Measurements from ENCODE around the gene LRRC36. TPM values are rescaled to one million over a fixed set of nuclear protein-coding genes. Genes with fewer than 3 reads are reported as not detected.

Gene LRRC36
- total RNA-seq, 2 donors from 2014 or later = not detected

Other genes starting within 250 kb of the LRRC36 start
- 10 to 100 TPM; 11.9 to 17.0 TPM for gene PHAF1, start 216.9 kb upstream of the LRRC36 start, total RNA-seq
- gene B3GNT9, start 175.8 kb upstream of the LRRC36 start, total RNA-seq = 1 to 10 TPM; 7.0 to 8.1 TPM
- gene TRADD, start 166.9 kb upstream of the LRRC36 start, total RNA-seq = 100 to 1,000 TPM in 1 of 2 donors, 10 to 100 TPM in 1; 92.7 to 103 TPM
- gene FBXL8, start 166.9 kb upstream of the LRRC36 start, total RNA-seq = 10 to 100 TPM; 50.0 to 55.1 TPM
- 10 to 100 TPM; 54.5 to 80.9 TPM for gene HSF4, start 162.1 kb upstream of the LRRC36 start, total RNA-seq
- 1 to 10 TPM; 4.3 to 5.5 TPM for gene NOL3, start 156.3 kb upstream of the LRRC36 start, total RNA-seq
- 10 to 100 TPM; 16.0 to 19.7 TPM for gene MATCAP1, start 142.9 kb upstream of the LRRC36 start, total RNA-seq
- not detected for gene EXOC3L1, start 136.7 kb upstream of the LRRC36 start, total RNA-seq
- 10 to 100 TPM; 64.6 to 75.1 TPM for gene E2F4, start 134.7 kb upstream of the LRRC36 start, total RNA-seq
- gene ELMO3, start 127.7 kb upstream of the LRRC36 start, total RNA-seq = 1 to 10 TPM; 2.4 TPM
- gene TMEM208, start 99.7 kb upstream of the LRRC36 start, total RNA-seq = 10 to 100 TPM; 27.9 to 28.2 TPM
- 10 to 100 TPM; 45.1 to 48.6 TPM for gene FHOD1, start 79.3 kb upstream of the LRRC36 start, total RNA-seq
- gene SLC9A5, start 77.8 kb upstream of the LRRC36 start, total RNA-seq = 1 to 10 TPM; 1.3 to 1.4 TPM
- 10 to 100 TPM; 17.8 to 18.4 TPM for gene PLEKHG4, start 47.3 kb upstream of the LRRC36 start, total RNA-seq
- not detected for gene KCTD19, start 74 bp upstream of the LRRC36 start, total RNA-seq
- gene TPPP3, start 66.7 kb downstream of the LRRC36 start, total RNA-seq = under 1 TPM; 0.29 to 0.70 TPM
- gene ZDHHC1, start 89.7 kb downstream of the LRRC36 start, total RNA-seq = under 1 TPM in 1 of 2 donors, not detected in 1; 0.35 TPM
- gene HSD11B2, start 104.3 kb downstream of the LRRC36 start, total RNA-seq = not detected
- 10 to 100 TPM; 76.4 to 87.5 TPM for gene ATP6V0D1, start 154.3 kb downstream of the LRRC36 start, total RNA-seq
- gene AGRP, start 156.7 kb downstream of the LRRC36 start, total RNA-seq = not detected
- gene RIPOR1, start 202.0 kb downstream of the LRRC36 start, total RNA-seq = 10 to 100 TPM; 46.5 to 66.0 TPM
- gene CTCF, start 235.7 kb downstream of the LRRC36 start, total RNA-seq = 10 to 100 TPM; 48.5 to 57.8 TPM